Heart left ventricle (tissue), 16 donors: Measurements from ENCODE around the gene CCDC24. TPM values are rescaled to one million over a fixed set of nuclear protein-coding genes. Genes with fewer than 3 reads are reported as not detected.

Source experiments
- ATAC-seq, 4 donors: fragments of 200-7000 bp; cut with Tn5 transposase; one replicate each; pipeline ENCODE4 v1.9.1; 2020 to 2022; ENCODE audit warnings: moderate library complexity in 4 of 4, mild to moderate bottlenecking in 3 of 4, moderate number of reproducible peaks in 1 of 4
- DNase-seq, 5 donors: peaks; one replicate each; pipeline ENCODE4 v3.0.0-alpha.2; 2020
- H3K27ac ChIP-seq, 12 donors: fragments of 200-600 bp; sonication (generic) in 4 of 12; one replicate each; pipeline versions ENCODE4 v1.5.0 to v1.8.0; 2016 to 2022; ENCODE audit warnings: mild to moderate bottlenecking in 2 of 12
- H3K27me3 ChIP-seq, 9 donors: fragments of 200-600 bp; sonication (generic) in 2 of 9; one replicate each; pipeline versions ENCODE4 v1.5.1 to v1.8.0; 2016 to 2022; ENCODE audit warnings: mild to moderate bottlenecking in 3 of 9
- H3K36me3 ChIP-seq, 9 donors: fragments of 200-600 bp; sonication (generic) in 2 of 9; one replicate each; pipeline versions ENCODE4 v1.5.0 to v1.8.0; 2018 to 2022; ENCODE audit warnings: mild to moderate bottlenecking in 2 of 9
- H3K4me1 ChIP-seq, 12 donors: fragments of 200-600 bp; sonication (generic) in 4 of 12; one replicate each; pipeline versions ENCODE4 v1.5.0 to v1.8.0; 2016 to 2022; ENCODE audit warnings: mild to moderate bottlenecking in 3 of 12
- H3K4me3 ChIP-seq, 12 donors: fragments of 200-600 bp; sonication (generic) in 4 of 12; one replicate each; pipeline versions ENCODE4 v1.5.0 to v1.8.0; 2017 to 2022; ENCODE audit warnings: mild to moderate bottlenecking in 9 of 12, moderate library complexity in 4 of 12
- H3K9me3 ChIP-seq, 12 donors: fragments of 200-600 bp; sonication (generic) in 4 of 12; one replicate each; pipeline versions ENCODE4 v1.5.0 to v1.8.0; 2016 to 2022; ENCODE audit warnings: mild to moderate bottlenecking in 1 of 12
- POLR2A ChIP-seq, 2 donors: fragments of 450-650 bp; IDR thresholded peaks; one replicate each; pipeline ENCODE4 v1.6.1; 2017; ENCODE audit warnings: antibody characterized with exemption in 2 of 2, mild to moderate bottlenecking in 2 of 2, moderate library complexity in 2 of 2
- WGBS, 4 donors: extraction: QIAGEN DNeasy Blood & Tissue Kit in 2 of 4; methylation state at CpG; one replicate each; pipeline versions ENCODE4 v1.1.5 to v1.1.7; 2013 to 2018; 5-methylcytosine and 5-hydroxymethylcytosine counted together
- intact Hi-C, 10 donors: fragments of 100-400 bp; cut with DNase I; formaldehyde crosslinking; loops; one replicate each; pipeline versions ENCODE4 v1.11.1 to v1.14.2; 2022
- polyA plus RNA-seq, 2 donors: library from polyadenylated mRNA; stranded (reverse); fragments of 200-250 nt; gene quantifications; one replicate each; pipeline ENCODE4 v1.2.3, GENCODE V29; 2013
- total RNA-seq, 9 donors: library from RNA; depleted of rRNA in 2 of 9; stranded (reverse); fragments of >200 nt in 2 of 9; fragmentation: NEBNext Ultra II Directional in 3 of 9; extraction: Animal tissue kit (Norgen Biotek cat#: 25700) in 3 of 9; gene quantifications; one replicate each; pipeline versions ENCODE4 v1.1.0 to v1.2.4, GENCODE V29; 2016 to 2023
- TF ChIP-seq, protein P1 (sequence below), 12 donors: fragments of 200-600 bp; sonication (generic) in 4 of 12; IDR thresholded peaks; one replicate each; pipeline versions ENCODE4 v1.5.0 to v1.8.0; 2018 to 2022; ENCODE audit warnings: antibody characterized with exemption in 12 of 12, mild to moderate bottlenecking in 5 of 12
- donor health status: ischemic (EF 13 %, LVEDD 7.1; RV severe dilation, severe dysfunction).
- donor health status: healthy with polysubstance abuse.
- donor health status: DM: no; HTN: yes; CAD: no.
- donor health status: DM: no; HTN: no; CAD: no.
- donor health status: ischemic (EF 25% LVEDD 6.9; RV normal size, moderate dysfunction).
- donor health status: ischemic (EF 25% LVEDD 5.7; RV mildly dilated, moderate dysfunction).
- donor health status: healthy.
- donor health status: DM: yes; HTN: yes; CAD: no.
- donor health status: ischemic (EF 35%, LVEDD 5.7; RV mildly dilated, moderate dysfunction).
- donor health status: nonischemic (EF 11% LVEDD 7.7; RV severe dilation, severe dysfunction).
- donor health status: DM: yes; HTN: yes; CAD: no.
- donor health status: PGD.
- donor health status: ischemic (EF 29% LVEDD 5.4; RV normal size, mild dysfunction).
- donor health status: nonischemic (EF 23%, LVEDD 6.1; RV moderate dilation, normal function).

Gene CCDC24
- total and polyA plus RNA-seq, 11 donors, result 0.67 to 3.4 (median 1.2) TPM

DNA sequence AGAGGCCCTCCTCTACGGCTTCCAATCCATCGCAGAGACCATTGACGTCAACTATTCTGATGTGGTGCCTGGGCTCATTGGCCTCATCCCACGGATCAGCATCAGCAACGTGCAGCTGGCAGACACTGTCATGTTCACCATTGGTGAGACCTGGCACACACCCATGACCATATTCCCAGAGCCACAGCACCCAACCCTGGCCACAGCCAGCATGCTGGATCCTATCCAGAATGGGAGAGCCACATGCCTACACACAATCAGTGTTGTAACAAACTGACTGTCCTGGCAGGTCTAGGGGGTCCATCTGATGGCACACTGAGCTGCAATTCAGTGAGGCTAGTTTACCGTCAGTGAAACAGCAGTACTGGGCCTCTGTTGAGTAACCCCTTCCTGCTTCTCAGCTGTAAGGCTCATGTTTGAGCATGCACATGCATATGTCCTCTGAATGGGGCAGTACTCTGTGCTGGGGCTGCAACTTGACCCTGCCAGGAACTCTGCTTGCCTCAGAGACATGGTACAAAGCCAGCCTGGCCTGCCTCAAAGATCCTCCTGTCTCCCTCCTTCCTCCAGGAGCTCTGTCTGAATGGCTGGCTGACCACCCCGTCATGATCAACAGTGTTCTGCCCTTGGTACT lies 33.9 kb upstream of the CCDC24 start:
- H3K36me3 ChIP-seq, result peaks cover 0 to 77% (median 65%) of the 10 kb centered on the region in 9 donors
- TF ChIP-seq, protein P1, sequence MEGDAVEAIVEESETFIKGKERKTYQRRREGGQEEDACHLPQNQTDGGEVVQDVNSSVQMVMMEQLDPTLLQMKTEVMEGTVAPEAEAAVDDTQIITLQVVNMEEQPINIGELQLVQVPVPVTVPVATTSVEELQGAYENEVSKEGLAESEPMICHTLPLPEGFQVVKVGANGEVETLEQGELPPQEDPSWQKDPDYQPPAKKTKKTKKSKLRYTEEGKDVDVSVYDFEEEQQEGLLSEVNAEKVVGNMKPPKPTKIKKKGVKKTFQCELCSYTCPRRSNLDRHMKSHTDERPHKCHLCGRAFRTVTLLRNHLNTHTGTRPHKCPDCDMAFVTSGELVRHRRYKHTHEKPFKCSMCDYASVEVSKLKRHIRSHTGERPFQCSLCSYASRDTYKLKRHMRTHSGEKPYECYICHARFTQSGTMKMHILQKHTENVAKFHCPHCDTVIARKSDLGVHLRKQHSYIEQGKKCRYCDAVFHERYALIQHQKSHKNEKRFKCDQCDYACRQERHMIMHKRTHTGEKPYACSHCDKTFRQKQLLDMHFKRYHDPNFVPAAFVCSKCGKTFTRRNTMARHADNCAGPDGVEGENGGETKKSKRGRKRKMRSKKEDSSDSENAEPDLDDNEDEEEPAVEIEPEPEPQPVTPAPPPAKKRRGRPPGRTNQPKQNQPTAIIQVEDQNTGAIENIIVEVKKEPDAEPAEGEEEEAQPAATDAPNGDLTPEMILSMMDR (IDR thresholded peaks at IDR 0.05), result no peak
- no peak for TF ChIP-seq POLR2A (IDR thresholded peaks at IDR 0.05)
- peaks cover 0 to 30% (median 7%) of the 10 kb centered on the region in 12 donors for H3K4me1 ChIP-seq
- H3K27ac ChIP-seq, result no peak overlapping the region
- DNase-seq, result no peak
- no peaks in the 10 kb centered on the region for H3K27me3 ChIP-seq
- no peaks in the 10 kb centered on the region for H3K9me3 ChIP-seq
- 85 to 89% (median 87%) methylated on average over 7 of the region's 7 CpGs for WGBS, 4 donors
- ATAC-seq, result no peak
- intact Hi-C loops, result no loop called here
- no peak overlapping the region for H3K4me3 ChIP-seq

DNA sequence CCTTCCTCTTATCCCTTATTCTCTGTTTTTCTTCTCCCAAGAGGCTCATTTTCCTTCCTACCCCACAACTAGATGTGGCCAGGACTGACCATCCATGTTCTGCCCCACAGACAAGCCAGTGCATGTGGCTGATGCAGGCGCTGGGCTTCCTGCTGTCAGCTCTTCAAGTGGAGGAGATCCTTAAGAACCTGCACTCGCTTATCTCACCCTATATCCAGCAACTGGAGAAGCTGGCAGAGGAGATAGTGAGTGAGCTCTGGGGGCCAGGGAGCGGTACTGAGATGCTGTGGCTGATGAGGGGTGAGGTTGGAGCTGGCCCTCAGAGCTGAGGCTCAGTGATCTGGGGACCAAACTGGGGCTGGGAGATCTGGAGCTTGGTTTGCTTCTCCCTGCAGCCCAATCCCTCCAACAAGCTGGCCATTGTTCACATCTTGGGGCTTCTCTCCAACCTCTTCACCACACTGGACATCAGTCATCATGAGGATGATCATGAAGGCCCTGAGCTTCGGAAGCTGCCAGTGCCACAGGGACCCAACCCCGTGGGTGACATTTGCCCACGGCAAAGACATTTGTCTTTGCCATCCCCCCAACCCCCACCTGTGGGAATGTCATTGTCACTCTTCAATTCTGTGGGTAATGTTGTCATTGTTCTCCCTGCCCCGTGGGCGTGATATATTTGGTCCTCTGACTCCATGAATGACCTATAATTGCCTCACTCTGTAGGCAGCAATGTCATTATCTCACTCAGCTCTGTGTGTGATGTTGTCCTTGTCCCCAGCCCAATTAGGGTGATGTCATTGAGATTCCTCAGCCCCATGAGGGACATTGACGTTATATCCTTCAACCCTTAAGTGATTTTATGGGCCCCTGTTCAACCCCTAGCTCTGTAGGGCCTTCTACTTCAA lies 32.8 kb upstream of the CCDC24 start:
- DNase-seq, result no peak
- Histone ChIP-seq H3K4me1 (peaks cover 0 to 23% (median 0%) of the 10 kb centered on the region in 12 donors), H3K27me3 (no peaks in the 10 kb centered on the region), H3K4me3 (no peak overlapping the region), H3K27ac (no peak overlapping the region), H3K36me3 (peaks cover 0 to 84% (median 76%) of the 10 kb centered on the region in 9 donors), H3K9me3 (no peaks in the 10 kb centered on the region)
- TF ChIP-seq, protein P1 (IDR thresholded peaks at IDR 0.05), result no peak
- TF ChIP-seq POLR2A (IDR thresholded peaks at IDR 0.05), result no peak
- ATAC-seq, result peak in 2 of 4 donors; percentile 25 to 26
- intact Hi-C loops, result loop anchor here in 1 of 10 donors (1.0 kb wide), 1 partner anchor 11 kb away; no protein-coding TSS in a partner anchor
- 76 to 84% (median 78%) methylated on average over 8 to 9 of the region's 9 CpGs for WGBS, 4 donors

DNA sequence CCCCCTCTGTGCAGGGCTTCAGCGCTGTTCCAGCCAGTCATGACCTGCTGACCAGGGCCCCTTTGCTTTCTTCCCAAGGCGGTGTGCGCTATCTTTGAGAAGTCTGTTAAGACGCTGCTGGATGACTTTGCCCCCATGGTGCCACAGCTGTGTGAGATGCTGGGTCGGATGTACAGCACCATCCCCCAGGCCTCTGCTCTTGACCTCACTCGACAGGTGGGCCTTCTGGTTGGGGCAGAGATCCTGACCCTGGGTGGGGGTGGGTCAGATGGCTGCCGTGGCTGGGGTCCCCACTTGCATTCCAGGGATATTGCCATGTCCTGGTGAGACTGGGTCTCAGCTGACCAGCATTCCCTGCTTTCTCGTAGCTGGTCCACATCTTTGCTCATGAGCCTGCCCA lies 30.6 kb upstream of the CCDC24 start:
- intact Hi-C loops, result no loop called here
- Histone ChIP-seq H3K27me3 (no peaks in the 10 kb centered on the region), H3K36me3 (peaks cover 0 to 94% (median 86%) of the 10 kb centered on the region in 9 donors), H3K4me3 (no peak overlapping the region), H3K4me1 (peaks cover 0 to 14% (median 0%) of the 10 kb centered on the region in 12 donors), H3K27ac (no peak overlapping the region), H3K9me3 (no peaks in the 10 kb centered on the region)
- DNase-seq (no peak), ATAC-seq (no peak)
- no peak for TF ChIP-seq POLR2A (IDR thresholded peaks at IDR 0.05)
- TF ChIP-seq, protein P1 (IDR thresholded peaks at IDR 0.05), result no peak
- 92 to 98% (median 96%) methylated on average over 7 to 8 of the region's 8 CpGs for WGBS, 4 donors

DNA sequence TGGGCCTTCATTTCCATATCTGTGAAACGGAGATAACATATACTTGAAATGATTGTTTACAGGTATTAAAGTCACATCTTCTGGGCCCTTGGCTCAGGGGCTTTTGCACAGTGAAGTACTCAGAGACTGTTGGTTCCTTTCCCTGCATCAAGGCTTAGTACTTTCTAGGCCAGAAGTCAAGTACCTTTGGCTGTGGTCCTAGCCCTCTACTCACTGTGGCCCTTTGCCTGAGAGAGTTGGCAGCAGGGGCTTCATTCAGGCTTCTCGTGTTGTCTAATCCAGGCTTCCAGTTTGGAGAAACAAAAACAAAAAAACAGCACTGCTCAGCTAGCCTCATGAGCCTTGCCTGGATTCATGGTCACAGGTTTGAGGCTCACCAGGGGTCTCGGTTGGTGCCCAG lies 29.7 kb upstream of the CCDC24 start:
- Histone ChIP-seq H3K36me3 (peaks cover 0 to 94% (median 85%) of the 10 kb centered on the region in 9 donors), H3K4me1 (peaks cover 0 to 14% (median 0%) of the 10 kb centered on the region in 12 donors), H3K27me3 (no peaks in the 10 kb centered on the region), H3K9me3 (no peaks in the 10 kb centered on the region), H3K4me3 (no peak overlapping the region), H3K27ac (no peak overlapping the region)
- intact Hi-C loops, result no loop called here
- no peak for TF ChIP-seq POLR2A (IDR thresholded peaks at IDR 0.05)
- TF ChIP-seq, protein P1 (IDR thresholded peaks at IDR 0.05), result no peak
- DNase-seq, result no peak
- ATAC-seq, result no peak
- 53 to 71% (median 70%) methylated on average over 2 to 3 of the region's 3 CpGs for WGBS, 4 donors
